HepG2 (cell line): ENCODE results near the gene CUL9. TPM values are rescaled to one million over a fixed set of nuclear protein-coding genes. Genes with fewer than 3 reads are reported as not detected.
A peak's percentile ranks its signal among the peaks of the same experiment; 100 is the strongest.

ENCODE experiments used
- ADNP ChIP-seq: sonication (generic); formaldehyde crosslinking; IDR thresholded peaks from 2 replicates; pipeline ENCODE4 v1.4.0; 2020; ENCODE audit warnings: missing genetic modification reagents
- BHLHE40 ChIP-seq: IDR thresholded peaks from 2 replicates; pipeline ENCODE4 v1.6.1; 2011; ENCODE audit warnings: low read length, improper control_type of control experiment
- NFE2 ChIP-seq: sonication (generic); formaldehyde crosslinking; IDR thresholded peaks from 2 replicates; pipeline ENCODE4 v1.4.0; 2020; ENCODE audit warnings: missing genetic modification reagents
- RFX1 ChIP-seq: fragments of 450-650 bp; IDR thresholded peaks from 2 replicates; pipeline ENCODE4 v1.6.1; 2017
- ZNF670 ChIP-seq: sonication (generic); formaldehyde crosslinking; IDR thresholded peaks from 2 replicates; pipeline ENCODE4 v1.8.0; 2022; ENCODE audit warnings: mild to moderate bottlenecking, missing genetic modification reagents, borderline replicate concordance
- ZNF792 ChIP-seq: IDR thresholded peaks from 2 replicates; pipeline ENCODE4 v1.6.1; 2016
- ZSCAN12 ChIP-seq: sonication (generic); formaldehyde crosslinking; IDR thresholded peaks from 2 replicates; pipeline ENCODE4 v1.9.0; 2021; ENCODE audit warnings: mild to moderate bottlenecking, missing genetic modification reagents
- ZXDC ChIP-seq: sonication (generic); formaldehyde crosslinking; IDR thresholded peaks from 2 replicates; pipeline ENCODE4 v1.5.0; 2020; ENCODE audit warnings: mild to moderate bottlenecking, missing genetic modification reagents
- polyA plus RNA-seq, 8 experiments: library from polyadenylated mRNA; depleted of rRNA in 3 of 8; stranded (reverse) in 7 of 8; unstranded in 1 of 8; fragments of >200 nt; fragmentation: Illumina TruSeq in 4 of 8; extraction: Trizol in 4 of 8; gene quantifications; 2 replicates each; pipeline versions ENCODE4 v1.2.1 to v1.2.3, GENCODE V29; 2011 to 2016; ENCODE audit warnings: low read depth in 4 of 8, missing spikeins in 1 of 8, mixed read lengths in 1 of 8; ENCODE audit not compliant: insufficient read depth in 1 of 8
- total RNA-seq, 5 experiments: library from RNA; depleted of rRNA; stranded (reverse); fragments of >200 nt; fragmentation: Illumina TruSeq; extraction: Trizol; gene quantifications; 2 replicates each; pipeline ENCODE4 v1.2.3, GENCODE V29; 2016; ENCODE audit warnings: low read depth in 1 of 5
- TF ChIP-seq, protein P1 (sequence below), 2 experiments: fragments of 450-650 bp in 1 of 2; sonication (generic) in 1 of 2; formaldehyde crosslinking in 1 of 2; IDR thresholded peaks; 2 replicates each; pipeline versions ENCODE4 v1.6.1 to v1.8.0; 2016 to 2022; ENCODE audit warnings: antibody characterized with exemption in 1 of 2, mild to moderate bottlenecking in 1 of 2, missing genetic modification reagents in 1 of 2
- TF ChIP-seq, protein P2 (sequence below): sonication (generic); formaldehyde crosslinking; IDR thresholded peaks from 2 replicates; pipeline ENCODE4 v1.5.0; 2020; ENCODE audit warnings: mild to moderate bottlenecking, low read depth, missing genetic modification reagents, borderline replicate concordance
- TF ChIP-seq, protein P3 (sequence below): sonication (generic); formaldehyde crosslinking; IDR thresholded peaks from 2 replicates; pipeline ENCODE4 v1.5.1; 2020; ENCODE audit warnings: mild to moderate bottlenecking, missing genetic modification reagents
- TF ChIP-seq, protein P4 (sequence below): sonication (generic); IDR thresholded peaks from 2 replicates; pipeline ENCODE4 v1.6.1; 2016; ENCODE audit warnings: low read depth, borderline replicate concordance

Gene CUL9
- total and polyA plus RNA-seq, 2 of the 13 experiments (the other 11 are each of a cell fraction or from before 2014, with no cell fraction given) = 11.4 to 13.7 TPM

DNA sequence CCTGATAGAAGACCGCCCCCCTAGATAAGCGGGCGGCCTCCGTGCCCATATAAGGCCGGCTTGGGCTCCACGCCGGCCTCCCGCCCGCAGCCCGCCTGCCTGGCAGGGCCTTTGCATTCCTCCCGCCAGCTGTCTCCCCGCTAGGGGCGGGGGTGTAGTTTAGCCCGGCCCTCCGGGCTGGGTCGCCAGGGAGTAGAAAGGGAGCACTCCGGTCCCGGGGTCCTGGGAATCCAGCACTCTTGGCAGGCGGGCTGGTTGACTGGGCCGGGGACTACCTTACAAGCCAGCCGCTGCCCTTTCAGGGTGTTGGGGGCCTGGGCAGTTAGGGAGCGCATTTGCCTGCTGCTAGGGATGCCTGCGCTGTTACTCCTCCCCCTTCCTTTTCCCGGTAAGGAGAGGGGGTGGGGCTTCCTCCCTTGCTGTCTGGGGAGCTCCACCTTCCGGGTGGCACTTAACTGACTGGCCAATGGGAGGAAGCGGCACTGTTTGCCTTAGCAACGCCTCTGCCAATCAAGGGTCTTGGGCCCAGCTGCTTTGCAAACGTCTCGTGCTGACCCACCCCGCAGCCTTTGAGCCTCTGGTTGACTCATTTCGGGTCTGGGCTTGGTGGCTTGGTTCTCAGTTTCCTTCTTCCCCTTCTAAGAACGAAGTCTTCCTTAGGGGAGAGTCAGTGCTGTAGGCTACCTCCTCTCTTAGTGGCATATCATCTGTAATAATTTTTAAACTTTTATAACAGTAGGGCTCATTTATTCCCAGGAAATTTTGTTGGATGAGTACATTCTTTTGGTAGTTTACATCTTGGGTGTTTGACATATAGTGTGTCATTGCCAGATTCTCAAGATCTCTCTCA is 7.5 kb upstream of the CUL9 start (continued):
- TF ChIP-seq NFE2 (CRISPR knock-in tag) = no peak
- TF ChIP-seq BHLHE40 = peak; percentile 98
- TF ChIP-seq ZSCAN12 (CRISPR knock-in tag) = no peak
- TF ChIP-seq ZNF670 = 0 out of 2 replicates have a peak, but pooled peaks have one; percentile 62
- TF ChIP-seq, protein P1, sequence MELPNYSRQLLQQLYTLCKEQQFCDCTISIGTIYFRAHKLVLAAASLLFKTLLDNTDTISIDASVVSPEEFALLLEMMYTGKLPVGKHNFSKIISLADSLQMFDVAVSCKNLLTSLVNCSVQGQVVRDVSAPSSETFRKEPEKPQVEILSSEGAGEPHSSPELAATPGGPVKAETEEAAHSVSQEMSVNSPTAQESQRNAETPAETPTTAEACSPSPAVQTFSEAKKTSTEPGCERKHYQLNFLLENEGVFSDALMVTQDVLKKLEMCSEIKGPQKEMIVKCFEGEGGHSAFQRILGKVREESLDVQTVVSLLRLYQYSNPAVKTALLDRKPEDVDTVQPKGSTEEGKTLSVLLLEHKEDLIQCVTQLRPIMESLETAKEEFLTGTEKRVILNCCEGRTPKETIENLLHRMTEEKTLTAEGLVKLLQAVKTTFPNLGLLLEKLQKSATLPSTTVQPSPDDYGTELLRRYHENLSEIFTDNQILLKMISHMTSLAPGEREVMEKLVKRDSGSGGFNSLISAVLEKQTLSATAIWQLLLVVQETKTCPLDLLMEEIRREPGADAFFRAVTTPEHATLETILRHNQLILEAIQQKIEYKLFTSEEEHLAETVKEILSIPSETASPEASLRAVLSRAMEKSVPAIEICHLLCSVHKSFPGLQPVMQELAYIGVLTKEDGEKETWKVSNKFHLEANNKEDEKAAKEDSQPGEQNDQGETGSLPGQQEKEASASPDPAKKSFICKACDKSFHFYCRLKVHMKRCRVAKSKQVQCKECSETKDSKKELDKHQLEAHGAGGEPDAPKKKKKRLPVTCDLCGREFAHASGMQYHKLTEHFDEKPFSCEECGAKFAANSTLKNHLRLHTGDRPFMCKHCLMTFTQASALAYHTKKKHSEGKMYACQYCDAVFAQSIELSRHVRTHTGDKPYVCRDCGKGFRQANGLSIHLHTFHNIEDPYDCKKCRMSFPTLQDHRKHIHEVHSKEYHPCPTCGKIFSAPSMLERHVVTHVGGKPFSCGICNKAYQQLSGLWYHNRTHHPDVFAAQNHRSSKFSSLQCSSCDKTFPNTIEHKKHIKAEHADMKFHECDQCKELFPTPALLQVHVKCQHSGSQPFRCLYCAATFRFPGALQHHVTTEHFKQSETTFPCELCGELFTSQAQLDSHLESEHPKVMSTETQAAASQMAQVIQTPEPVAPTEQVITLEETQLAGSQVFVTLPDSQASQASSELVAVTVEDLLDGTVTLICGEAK (IDR thresholded peaks at IDR 0.05) = no peak
- TF ChIP-seq, protein P1 (CRISPR knock-in tag; IDR thresholded peaks at IDR 0.05) = no peak
- peak; percentile 98 for TF ChIP-seq RFX1
- no peak for TF ChIP-seq ZXDC (CRISPR knock-in tag)
- TF ChIP-seq ZNF792 = no peak
- TF ChIP-seq, protein P2, sequence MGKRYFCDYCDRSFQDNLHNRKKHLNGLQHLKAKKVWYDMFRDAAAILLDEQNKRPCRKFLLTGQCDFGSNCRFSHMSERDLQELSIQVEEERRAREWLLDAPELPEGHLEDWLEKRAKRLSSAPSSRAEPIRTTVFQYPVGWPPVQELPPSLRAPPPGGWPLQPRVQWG (CRISPR knock-in tag) = no peak
- no peak for TF ChIP-seq ADNP
- TF ChIP-seq, protein P3, sequence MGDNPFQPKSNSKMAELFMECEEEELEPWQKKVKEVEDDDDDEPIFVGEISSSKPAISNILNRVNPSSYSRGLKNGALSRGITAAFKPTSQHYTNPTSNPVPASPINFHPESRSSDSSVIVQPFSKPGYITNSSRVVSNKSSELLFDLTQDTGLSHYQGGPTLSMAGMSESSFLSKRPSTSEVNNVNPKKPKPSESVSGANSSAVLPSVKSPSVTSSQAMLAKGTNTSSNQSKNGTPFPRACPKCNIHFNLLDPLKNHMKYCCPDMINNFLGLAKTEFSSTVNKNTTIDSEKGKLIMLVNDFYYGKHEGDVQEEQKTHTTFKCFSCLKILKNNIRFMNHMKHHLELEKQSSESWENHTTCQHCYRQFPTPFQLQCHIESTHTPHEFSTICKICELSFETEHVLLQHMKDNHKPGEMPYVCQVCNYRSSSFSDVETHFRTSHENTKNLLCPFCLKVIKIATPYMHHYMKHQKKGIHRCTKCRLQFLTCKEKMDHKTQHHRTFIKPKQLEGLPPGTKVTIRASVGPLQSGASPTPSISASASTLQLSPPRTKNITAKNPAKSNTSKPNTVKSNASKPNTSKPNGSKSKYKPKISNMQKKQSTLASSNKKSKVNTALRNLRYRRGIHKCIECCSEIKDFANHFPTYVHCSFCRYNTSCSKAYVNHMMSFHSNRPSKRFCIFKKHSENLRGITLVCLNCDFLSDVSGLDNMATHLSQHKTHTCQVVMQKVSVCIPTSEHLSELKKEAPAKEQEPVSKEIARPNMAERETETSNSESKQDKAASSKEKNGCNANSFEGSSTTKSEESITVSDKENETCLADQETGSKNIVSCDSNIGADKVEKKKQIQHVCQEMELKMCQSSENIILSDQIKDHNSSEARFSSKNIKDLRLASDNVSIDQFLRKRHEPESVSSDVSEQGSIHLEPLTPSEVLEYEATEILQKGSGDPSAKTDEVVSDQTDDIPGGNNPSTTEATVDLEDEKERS (CRISPR knock-in tag) = peak; percentile 84
- TF ChIP-seq, protein P4, sequence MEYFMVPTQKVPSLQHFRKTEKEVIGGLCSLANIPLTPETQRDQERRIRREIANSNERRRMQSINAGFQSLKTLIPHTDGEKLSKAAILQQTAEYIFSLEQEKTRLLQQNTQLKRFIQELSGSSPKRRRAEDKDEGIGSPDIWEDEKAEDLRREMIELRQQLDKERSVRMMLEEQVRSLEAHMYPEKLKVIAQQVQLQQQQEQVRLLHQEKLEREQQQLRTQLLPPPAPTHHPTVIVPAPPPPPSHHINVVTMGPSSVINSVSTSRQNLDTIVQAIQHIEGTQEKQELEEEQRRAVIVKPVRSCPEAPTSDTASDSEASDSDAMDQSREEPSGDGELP = peak; percentile 97
